LHCN-M2 (cell line): ENCODE data around the gene LENG8. TPM values are rescaled to one million over a fixed set of nuclear protein-coding genes. Genes with fewer than 3 reads are reported as not detected.
"Not testable (repeated sequence)": the region's sequence is repeated elsewhere in the genome, so short reads cannot be mapped to it uniquely, and the experiment has no call there.

Experiments
- DNase-seq: peaks from one replicate; pipeline ENCODE4 v3.0.0-alpha.2; 2012; ENCODE audit warnings: low read depth
- total RNA-seq: library from RNA; depleted of rRNA; stranded (reverse); fragments of >200 nt; gene quantifications from 2 replicates; pipeline ENCODE4 v1.2.3, GENCODE V29; 2014

Gene LENG8
- total RNA-seq, 1 experiment from 2014 or later, result 36.7 TPM

GRCh38 chr19:54478677-54479266, 29.8 kb downstream of the LENG8 start:
- DNase-seq, result peak; percentile 44

GRCh38 chr19:54480051-54480450, 31.1 kb downstream of the LENG8 start:
- no peak for DNase-seq

GRCh38 chr19:54481326-54481930, 32.4 kb downstream of the LENG8 start:
- peak; percentile 52 for DNase-seq

DNA sequence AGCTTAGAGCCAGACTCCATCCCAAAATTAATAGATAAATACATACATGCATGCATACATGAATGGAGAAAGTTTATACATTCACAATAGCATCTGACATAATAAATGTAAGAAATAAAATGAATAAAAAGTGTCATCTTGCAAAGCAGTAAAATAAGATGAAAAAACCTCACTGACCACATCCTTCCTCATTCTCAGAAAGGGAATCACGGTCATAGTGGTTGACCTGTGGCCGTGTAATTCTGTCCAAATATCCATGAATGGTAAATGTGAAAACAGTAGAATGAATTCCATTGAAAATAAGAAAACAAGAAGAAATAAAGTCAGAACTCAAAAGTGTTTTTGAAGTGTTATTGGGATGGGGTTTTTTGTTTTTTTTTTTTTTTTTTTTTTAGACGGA, 33.9 kb downstream of the LENG8 start:
- DNase-seq, result peak; percentile 49

GRCh38 chr19:54484451-54484850, 35.5 kb downstream of the LENG8 start:
- no peak for DNase-seq

DNA sequence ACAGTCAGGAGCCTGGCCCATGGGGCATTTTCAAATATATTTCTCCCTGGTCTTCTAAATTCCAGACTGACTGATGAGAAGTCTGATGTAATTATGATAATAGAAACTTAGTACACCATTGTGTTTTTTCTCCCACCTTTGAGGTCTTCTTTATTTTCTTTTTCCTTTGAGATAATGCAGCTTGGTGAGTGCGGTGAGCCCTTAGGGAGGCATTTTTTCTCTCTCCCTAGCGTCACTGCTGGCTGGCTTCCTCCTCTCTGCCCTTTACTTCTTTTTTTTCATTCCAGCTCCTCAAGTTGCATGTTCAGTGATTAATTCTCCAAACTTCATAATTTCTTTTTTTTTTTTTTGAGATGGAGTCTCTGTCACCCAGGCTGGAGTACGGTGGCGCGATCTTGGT, 36.9 kb downstream of the LENG8 start:
- peak; percentile 42 for DNase-seq

GRCh38 chr19:54489341-54489740, 40.3 kb downstream of the LENG8 start:
- DNase-seq, result no peak

DNA sequence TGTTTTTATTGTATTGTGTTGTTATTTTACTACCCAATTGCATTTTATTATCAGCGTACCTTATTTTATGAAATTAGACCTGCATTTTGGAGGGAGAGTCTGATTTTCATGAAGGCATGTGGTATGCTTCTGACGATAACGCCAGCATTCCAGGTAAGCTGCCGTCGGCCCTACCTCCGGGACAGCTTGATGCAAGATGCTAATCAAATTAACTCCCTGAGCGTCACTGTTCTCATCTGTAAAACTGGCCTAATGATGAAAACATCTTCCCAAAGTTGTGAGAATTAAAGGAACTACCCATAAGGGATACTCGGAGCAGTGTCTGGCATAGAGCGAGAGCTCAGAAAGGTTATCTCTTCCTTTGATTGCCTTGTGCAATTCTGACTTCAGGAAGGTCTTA, 40.8 kb downstream of the LENG8 start:
- DNase-seq, result no peak

DNA sequence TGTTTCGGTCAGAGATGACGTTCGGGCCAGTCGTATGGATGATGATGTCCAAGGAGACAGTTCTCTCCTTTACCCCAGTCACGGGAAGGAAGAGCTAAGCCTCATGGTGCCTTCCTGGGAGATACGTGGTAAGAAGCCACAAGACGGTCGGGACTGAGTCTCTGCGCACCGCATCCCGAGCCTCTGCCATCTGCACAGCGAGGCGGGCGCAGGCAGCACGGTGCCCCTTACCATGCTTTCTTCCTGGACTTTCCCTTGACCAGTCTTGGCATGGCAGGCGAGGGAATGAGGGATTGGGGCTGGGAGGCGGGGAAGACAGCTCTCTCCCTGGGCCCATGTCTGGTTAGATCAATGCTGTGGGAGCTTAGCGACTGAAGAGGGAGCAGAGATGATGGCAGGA, 43.6 kb downstream of the LENG8 start:
- no peak for DNase-seq

DNA sequence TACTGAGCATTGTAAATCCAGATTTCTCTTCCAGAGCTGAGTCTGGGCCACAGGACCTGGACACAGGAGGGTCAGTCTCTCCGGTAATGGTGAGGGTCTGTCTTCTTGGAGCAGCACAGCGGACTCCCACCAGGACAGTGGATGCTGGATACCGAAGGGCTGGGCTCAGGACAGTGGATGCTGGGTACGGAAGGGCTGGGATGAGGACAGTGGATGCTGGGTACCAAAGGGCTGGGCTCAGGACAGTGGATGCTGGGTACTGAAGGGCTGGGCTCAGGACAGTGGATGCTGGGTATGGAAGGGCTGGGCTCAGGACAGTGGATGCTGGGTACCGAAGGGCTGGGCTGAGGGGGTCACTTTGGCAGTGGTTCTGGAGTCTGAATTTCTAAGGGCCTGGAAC, 44.1 kb downstream of the LENG8 start:
- DNase-seq, result not testable (repeated sequence)

- DNase-seq, result no peak
Measured at GRCh38 chr19:54493967-54494585, 45.1 kb downstream of the LENG8 start.

DNA sequence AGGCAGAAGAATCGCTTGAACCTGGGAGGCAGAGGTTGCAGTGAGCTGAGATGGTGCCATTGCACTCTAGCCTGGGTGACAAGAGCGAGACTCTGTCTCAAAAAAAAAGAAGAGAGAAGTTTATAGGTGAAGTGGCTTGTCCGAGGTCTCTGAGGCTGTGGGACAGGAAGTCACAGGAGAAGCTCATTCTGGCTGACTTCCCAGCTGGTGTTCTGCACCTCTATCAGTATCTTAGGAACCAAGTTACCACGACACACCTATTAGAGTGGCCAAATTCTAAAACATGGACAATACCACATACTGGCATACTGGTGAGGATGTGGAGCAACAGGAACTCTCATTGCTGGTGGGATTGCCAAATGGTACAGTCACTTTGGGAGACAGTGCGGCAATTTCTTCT, 46.3 kb downstream of the LENG8 start:
- not testable (repeated sequence) for DNase-seq

DNA sequence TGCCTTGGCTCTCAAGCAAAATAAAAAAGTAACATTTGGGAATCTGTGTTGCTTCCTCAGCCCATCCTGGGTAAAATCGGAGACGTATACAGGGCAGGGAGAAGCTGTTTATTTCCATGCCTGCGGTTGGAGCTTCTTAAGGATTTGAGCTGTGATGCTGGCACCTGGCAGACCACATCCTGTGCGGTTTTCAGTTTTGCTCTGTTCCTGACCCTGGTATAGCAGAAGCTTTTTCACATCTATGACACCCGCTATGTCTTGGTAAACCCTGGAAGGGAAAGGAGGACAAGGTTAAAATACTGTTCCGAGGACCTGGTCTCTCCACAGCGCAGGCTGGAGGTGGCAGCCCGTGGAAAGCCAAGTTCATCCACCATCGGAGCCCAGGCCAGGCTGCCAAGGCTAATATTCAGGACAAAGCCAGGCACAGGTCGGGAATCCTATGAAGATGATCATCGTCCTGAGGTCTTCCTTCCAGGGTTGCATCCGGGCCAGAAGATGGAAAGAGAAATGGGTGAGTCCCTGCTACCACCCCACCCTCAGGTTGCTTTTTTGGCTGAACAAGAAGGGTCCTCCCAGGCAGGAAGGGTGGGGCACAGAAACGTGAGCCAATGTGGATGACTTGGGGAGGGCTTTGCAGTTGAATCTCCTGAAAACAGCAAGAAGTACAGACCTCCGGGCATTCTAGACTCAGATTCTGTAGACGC, 48.9 kb downstream of the LENG8 start:
- DNase-seq, result peak; percentile 40

DNA sequence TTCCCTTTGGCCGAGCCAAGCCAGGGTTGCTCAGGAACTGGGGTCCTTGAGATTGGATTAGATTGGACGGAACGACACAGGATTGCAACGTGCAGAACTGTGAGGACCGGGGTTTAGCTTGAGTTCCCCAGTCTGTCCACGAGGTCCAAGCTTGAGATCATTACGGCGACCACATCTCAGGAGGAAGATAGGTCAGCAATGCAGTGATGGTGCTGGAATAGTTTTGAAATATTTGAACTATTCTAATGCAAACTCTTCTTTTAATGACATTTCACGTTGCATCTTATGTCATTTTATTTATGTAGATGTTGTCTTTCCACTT, 49.4 kb downstream of the LENG8 start:
- DNase-seq, result not testable (repeated sequence)

GRCh38 chr19:54502518-54503048, 53.6 kb downstream of the LENG8 start, which contains the start of gene LAIR2:
Gene LAIR2, plus strand, starts transcription at chr19:54502831. Its CDS starts 88 bp downstream, at chr19:54502919.
- DNase-seq, result no peak

- DNase-seq, result not testable (repeated sequence)
Measured at GRCh38 chr19:54505542-54505941, 56.5 kb downstream of the LENG8 start.

- DNase-seq, result no peak
Measured at GRCh38 chr19:54506079-54506478, 57.1 kb downstream of the LENG8 start.

GRCh38 chr19:54507038-54507717, 58.2 kb downstream of the LENG8 start:
- not testable (repeated sequence) for DNase-seq

DNA sequence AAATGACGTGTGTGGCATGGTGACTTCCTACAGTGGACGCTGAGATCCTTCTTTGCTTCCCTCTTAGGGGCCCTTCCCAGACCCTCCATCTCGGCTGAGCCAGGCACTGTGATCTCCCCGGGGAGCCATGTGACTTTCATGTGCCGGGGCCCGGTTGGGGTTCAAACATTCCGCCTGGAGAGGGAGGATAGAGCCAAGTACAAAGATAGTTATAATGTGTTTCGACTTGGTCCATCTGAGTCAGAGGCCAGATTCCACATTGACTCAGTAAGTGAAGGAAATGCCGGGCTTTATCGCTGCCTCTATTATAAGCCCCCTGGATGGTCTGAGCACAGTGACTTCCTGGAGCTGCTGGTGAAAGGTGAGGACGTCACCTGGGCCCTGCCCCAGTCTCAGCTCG, 58.8 kb downstream of the LENG8 start:
- DNase-seq, result no peak

DNA sequence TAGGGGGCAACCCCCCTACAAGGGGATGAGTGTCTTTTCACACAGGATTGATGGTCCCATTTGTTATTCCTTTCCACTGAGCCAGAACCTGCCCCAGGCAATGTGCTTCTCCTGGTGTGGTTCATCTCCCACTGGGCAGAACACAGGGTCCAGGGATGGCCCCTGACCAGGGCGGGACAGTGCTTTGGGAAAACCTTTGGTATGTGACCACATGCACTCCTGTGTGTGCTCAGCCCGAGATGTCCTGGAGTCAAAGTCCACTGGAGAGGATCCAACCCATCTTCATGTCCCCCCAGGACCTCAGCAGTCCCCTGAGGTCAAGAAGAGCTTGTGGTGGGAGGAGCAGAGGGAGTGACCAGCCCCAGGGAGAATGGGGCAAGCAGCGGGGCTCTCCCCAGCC, 59.5 kb downstream of the LENG8 start:
- not testable (repeated sequence) for DNase-seq

DNA sequence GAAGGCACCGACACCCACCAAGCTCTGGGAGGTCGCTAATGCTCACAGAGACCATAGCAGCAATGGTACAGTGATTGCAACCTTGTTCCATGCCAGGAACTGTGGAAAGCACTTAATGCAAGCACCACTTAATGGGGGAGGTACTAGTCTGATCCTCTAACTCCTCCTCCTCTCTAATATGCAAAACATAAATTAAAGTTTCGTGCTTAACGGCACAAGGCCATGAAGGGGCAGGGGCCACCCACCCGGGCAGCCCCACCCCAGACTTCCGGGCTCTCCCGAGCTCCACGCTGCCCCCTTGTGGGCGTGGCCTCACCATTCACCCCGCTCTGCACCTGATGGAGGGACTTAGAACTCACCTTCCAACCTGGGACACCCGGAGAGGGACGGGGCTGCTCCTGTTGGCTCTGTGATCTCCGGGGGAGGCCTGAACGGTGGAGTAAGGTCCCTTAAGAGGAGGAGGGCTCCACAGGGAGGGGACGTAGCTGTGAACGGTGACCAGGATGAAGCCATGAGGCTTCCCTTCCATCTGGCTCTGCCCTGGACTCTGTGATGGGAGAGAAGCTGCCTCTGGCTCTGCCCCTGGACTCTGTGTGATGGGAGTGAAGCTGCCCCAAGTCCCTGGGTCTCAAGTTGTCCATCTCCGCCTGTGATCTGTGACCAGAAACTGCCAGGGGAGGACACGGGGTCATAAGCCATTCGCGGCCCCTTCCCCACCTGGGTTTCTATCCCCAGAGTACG, 60.4 kb downstream of the LENG8 start:
- not testable (repeated sequence) for DNase-seq
